Amniotic epithelial cell (primary cell): ENCODE measurements around the gene UBE2C.
A peak's percentile ranks its signal among the peaks of the same experiment; 100 is the strongest.

ENCODE experiments used
- DNase-seq: peaks from one replicate; pipeline ENCODE4 v3.0.0-alpha.2; 2010; ENCODE audit warnings: low read depth

Gene UBE2C

DNA sequence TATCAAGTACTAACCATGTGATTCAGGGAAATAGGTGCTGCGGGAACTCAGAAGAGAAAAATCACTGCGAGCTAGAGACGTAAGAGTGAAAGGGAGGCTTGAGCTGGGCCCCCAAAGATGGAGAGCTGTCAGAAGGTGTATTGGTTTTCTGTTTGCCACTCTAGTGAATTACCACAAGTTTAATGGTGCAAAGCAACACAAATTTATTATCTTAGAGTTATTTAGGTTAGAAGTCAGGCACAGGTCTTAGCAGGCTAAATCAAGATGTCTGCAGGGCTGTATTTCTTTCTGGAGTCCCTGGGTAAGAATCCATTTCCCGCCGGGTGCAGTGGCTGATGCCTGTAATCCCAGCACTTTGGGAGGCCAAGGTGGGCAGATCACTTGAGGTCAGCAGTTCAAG lies 47.5 kb downstream of the UBE2C start:
- no peak for DNase-seq

DNA sequence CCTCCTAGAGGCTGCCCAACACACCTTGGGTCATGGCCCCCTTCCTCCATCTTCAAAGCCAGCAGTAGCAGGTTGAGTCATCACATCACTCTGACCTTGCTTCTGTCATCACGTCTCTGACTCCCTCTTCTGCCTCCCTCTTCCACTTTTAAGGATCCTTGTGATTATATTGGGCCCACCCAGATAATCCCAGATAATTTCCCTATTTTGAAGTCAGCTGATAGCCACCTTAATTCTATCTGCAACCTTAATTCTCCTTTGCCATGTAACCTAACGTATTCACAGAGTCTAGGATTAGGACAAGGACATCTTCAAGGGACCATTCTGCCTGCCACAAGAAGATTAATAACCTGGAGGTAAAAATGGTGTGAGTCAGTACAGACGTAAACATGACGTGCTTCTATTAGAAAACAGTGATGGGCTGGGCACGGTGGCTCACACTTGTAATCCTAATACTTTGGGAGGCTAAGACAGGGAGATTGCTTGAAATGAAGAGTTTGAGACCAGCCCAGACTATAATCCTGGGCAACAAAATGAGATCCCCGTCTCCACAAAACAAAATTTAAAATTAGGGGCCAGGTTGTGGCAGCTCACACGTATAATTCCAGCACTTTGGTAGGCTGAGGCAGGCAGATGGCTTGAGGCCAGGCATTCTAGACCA lies 48.2 kb downstream of the UBE2C start:
- peak; percentile 60 for DNase-seq

GRCh38 chr20:45861221-45862075 lies 49.0 kb downstream of the UBE2C start:
- DNase-seq, result peak; percentile 33

GRCh38 chr20:45863543-45864470 lies 51.4 kb downstream of the UBE2C start:
- DNase-seq, result peak; percentile 67

DNA sequence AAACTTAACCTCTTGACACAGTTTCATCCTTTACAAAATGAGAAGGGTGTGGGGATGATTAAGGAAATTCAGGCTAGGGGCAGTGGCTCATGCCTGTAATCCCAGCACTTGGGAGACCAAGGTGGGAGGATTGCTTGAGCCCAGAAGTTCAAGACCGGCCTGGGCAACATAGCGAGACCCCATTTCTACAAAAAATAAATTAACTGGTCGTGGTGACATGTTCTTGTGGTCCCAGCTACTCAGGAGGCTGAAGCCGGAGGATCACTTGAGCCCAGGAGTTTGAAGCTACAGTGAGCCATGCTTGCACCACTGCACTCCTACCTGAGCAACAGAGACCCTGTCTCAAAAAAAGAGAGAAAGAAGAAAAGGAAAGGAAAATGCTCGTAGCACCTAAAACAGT lies 54.0 kb downstream of the UBE2C start:
- DNase-seq, result no peak
